ENCODE data around the gene STXBP6. TPM values are rescaled to one million over a fixed set of nuclear protein-coding genes. Genes with fewer than 3 reads are reported as not detected.

STXBP6 gene
- total and polyA plus RNA-seq, 2 of the 13 experiments (the other 11 are each of a cell fraction or from before 2014, with no cell fraction given) = 35.3 to 42.8 TPM

GRCh38 chr14:24818823-24819341 is 231.1 kb downstream of the STXBP6 start (continued):
- 0 out of 2 replicates have a peak, but pooled peaks have one; percentile 27 for TF ChIP-seq ZBTB46 (CRISPR knock-in tag; IDR thresholded peaks at IDR 0.05; ENCODE audit: borderline replicate concordance)
- no peak for TF ChIP-seq SETDB1 (CRISPR knock-in tag; IDR thresholded peaks at IDR 0.05; ENCODE audit: borderline replicate concordance)
- 0 out of 2 replicates have a peak, but pooled peaks have one; percentile 9 for TF ChIP-seq HDAC1 (CRISPR knock-in tag; IDR thresholded peaks at IDR 0.05)

- peaks cover 73% of the 10 kb centered on the region for H3K4me1 ChIP-seq (ENCODE audit: insufficient read depth, low read length)
- in situ Hi-C loops (cut with HindIII; ENCODE audit: extremely low pct_ligation_motif_present, low pct_unique_long_range_greater_than_20kb) = no loop called here
- BruUV-seq (replicated peaks) = no TSS peak
- H2AFZ ChIP-seq (ENCODE audit: low read length) = peak overlapping the region; percentile 33
- H3K9ac ChIP-seq (ENCODE audit: insufficient read depth, low read depth, low read length) = peak overlapping the region; percentile 67
- H3K4me2 ChIP-seq (ENCODE audit: low read depth, low read length) = peak overlapping the region; percentile 88
- no peaks in the 10 kb centered on the region for H3K79me2 ChIP-seq (ENCODE audit: insufficient read depth, low read length)
- ChIA-PET CTCF (ENCODE audit: low intra/inter-chr PET ratio, low total read pairs) (interaction anchor here (1.4 to 3.5 kb wide), 2 partner anchors 21 to 217 kb away, joined by 3 to 13 read pairs; no protein-coding TSS in a partner anchor), POLR2A (interaction anchor here (0.9 to 10.7 kb wide), 28 partner anchors 9 to 232 kb away, joined by 3 to 380 read pairs (median 6); partner anchors contain the start of gene STXBP6)
- H3K9me3 ChIP-seq (ENCODE audit: low read length) = no peaks in the 10 kb centered on the region
- DNase-seq (ENCODE audit: low spot score) (peak; percentile 99), FAIRE-seq (peak; percentile 92), ATAC-seq (peak; percentile 73)
- 15% methylated on average over 15 of the region's 15 CpGs for WGBS (ENCODE audit: low lambda C conversion rate)
- H3K27me3 ChIP-seq (ENCODE audit: control insufficient read depth in 1 of 2, insufficient read depth in 2 of 2, low read length in 2 of 2) = no peaks in the 10 kb centered on the region
- no peaks in the 10 kb centered on the region for H4K20me1 ChIP-seq (ENCODE audit: insufficient read depth, low read length)
- H3K27ac ChIP-seq (ENCODE audit: extremely low read length, insufficient read depth, low read length) = peak overlapping the region; percentile 86
- intact Hi-C loops (cut with micrococcal nuclease; ENCODE audit: unreplicated experiment) = no loop called here
- H3K36me3 ChIP-seq (replicated peaks in 1 of 2; ENCODE audit: control insufficient read depth in 1 of 2, insufficient read depth in 2 of 2, low read length in 2 of 2) = peaks cover 0 to 1% of the 10 kb centered on the region in 2 experiments; a peak in 2 of 5 replicates
- peak overlapping the region; percentile 18 to 56 (median 35) for H3K4me3 ChIP-seq (replicated peaks in 1 of 3; ENCODE audit: insufficient read depth in 1 of 3, low read depth in 2 of 3, low read length in 3 of 3)
- TF ChIP-seq ZNF138 (CRISPR knock-in tag; IDR thresholded peaks at IDR 0.05; ENCODE audit: low read depth) (0 out of 2 replicates have a peak, but pooled peaks have one; percentile 50), CREM (IDR thresholded peaks at IDR 0.05) (peak; percentile 84), CREM (CRISPR knock-in tag; IDR thresholded peaks at IDR 0.05) (no peak), ZBTB14 (CRISPR knock-in tag; IDR thresholded peaks at IDR 0.05) (no peak), ZNF589 (CRISPR knock-in tag; conservative IDR thresholded peaks at IDR 0.05) (0 out of 2 replicates have a peak, but pooled peaks have one; percentile 65)
Observed at GRCh38 chr14:24818058-24818822, 231.7 kb downstream of the STXBP6 start.

All from HepG2 (cell line).